SU-DHL-6 (cell line): Measurements from ENCODE around the gene NUP210L.
"Not testable (repeated sequence)": the region's sequence is repeated elsewhere in the genome, so short reads cannot be mapped to it uniquely, and the experiment has no call there.

Experiments
- H2AFZ ChIP-seq: fragments of 200-600 bp; sonication (generic); 2 replicates; pipeline ENCODE4 v1.6.1; 2014; ENCODE audit warnings: low read depth, mild to moderate bottlenecking, moderate library complexity, mixed read lengths, antibody characterized with exemption, low read length; ENCODE audit not compliant: severe bottlenecking
- H3F3A ChIP-seq: fragments of 200-600 bp; shearing (Covaris generic); 2 replicates; pipeline ENCODE4 v1.6.0; 2016; ENCODE audit warnings: antibody characterized with exemption, mild to moderate bottlenecking; ENCODE audit not compliant: insufficient read depth
- H3K27ac ChIP-seq: fragments of 200-600 bp; sonication (generic); 2 replicates; pipeline ENCODE4 v1.5.1; 2016; ENCODE audit warnings: low read depth, mild to moderate bottlenecking, low read length, moderate library complexity, mixed read lengths
- H3K27me3 ChIP-seq: fragments of 200-600 bp; sonication (generic), shearing (Covaris generic); 2 replicates; pipeline ENCODE4 v1.6.0; 2014; ENCODE audit warnings: mild to moderate bottlenecking, low read length
- H3K36me3 ChIP-seq: fragments of 200-600 bp; sonication (generic); 2 replicates; pipeline ENCODE4 v1.6.1; 2014; ENCODE audit warnings: mild to moderate bottlenecking, low read length, mixed read lengths
- H3K4me2 ChIP-seq: fragments of 300-600, 200-600 bp; shearing (Covaris generic), sonication (generic); 2 replicates; pipeline ENCODE4 v1.6.0; 2014; ENCODE audit warnings: low read length, low read depth, mild to moderate bottlenecking; ENCODE audit not compliant: poor library complexity, severe bottlenecking
- H3K4me3 ChIP-seq: fragments of 200-600 bp; sonication (generic); 2 replicates; pipeline ENCODE4 v1.5.1; 2014; ENCODE audit warnings: antibody characterized with exemption, low read length, mild to moderate bottlenecking, mixed read lengths; ENCODE audit not compliant: insufficient read depth, poor library complexity, severe bottlenecking
- H3K79me2 ChIP-seq: fragments of 200-600 bp; sonication (generic); 2 replicates; pipeline ENCODE4 v1.6.1; 2014; ENCODE audit warnings: mild to moderate bottlenecking, low read length, moderate library complexity; ENCODE audit not compliant: insufficient read depth
- H3K9ac ChIP-seq: fragments of 200-600 bp; sonication (generic); 2 replicates; pipeline ENCODE4 v1.7.0; 2014; ENCODE audit warnings: mild to moderate bottlenecking, low read length
- H3K9me2 ChIP-seq: fragments of 200-600 bp; sonication (generic); replicated peaks from 2 replicates; pipeline ENCODE4 v1.6.1; 2014; ENCODE audit warnings: low read length; ENCODE audit not compliant: insufficient read depth
- H3K9me3 ChIP-seq: fragments of 200-600 bp; sonication (generic); 2 replicates; pipeline ENCODE4 v1.6.1; 2014; ENCODE audit warnings: low read length, mixed read lengths; ENCODE audit not compliant: insufficient read depth
- H4K20me1 ChIP-seq: fragments of 200-600 bp; sonication (generic); 2 replicates; pipeline ENCODE4 v1.6.1; 2014; ENCODE audit warnings: low read depth, mild to moderate bottlenecking, antibody characterized with exemption, low read length, moderate library complexity, mixed read lengths
- CTCF ChIP-seq: fragments of 200-600 bp; sonication (generic); IDR thresholded peaks from one replicate; pipeline ENCODE4 v1.5.1; 2017; ENCODE audit warnings: antibody characterized with exemption, mild to moderate bottlenecking, low read length, moderate library complexity; ENCODE audit not compliant: insufficient read depth, poor library complexity, severe bottlenecking
- EZH2phosphoT487 ChIP-seq: fragments of 200-600 bp; sonication (generic), shearing (Covaris generic); conservative IDR thresholded peaks from 2 replicates; pipeline ENCODE4 v1.6.1; 2018; ENCODE audit warnings: mild to moderate bottlenecking, antibody characterized with exemption, low read length, moderate library complexity, mixed read lengths

Gene NUP210L

GRCh38 chr1:153985941-153986761 is 168.7 kb downstream of the NUP210L start, which contains the start of gene RAB13:
RAB13 (minus strand) TSS chr1:153986339; CDS start chr1:153986236, 103 bp downstream.
- Histone ChIP-seq H3K27ac (peak within 1 kb of the TSS; percentile 63), H4K20me1 (no peaks in the 10 kb centered on the region), H3K9ac (peak within 1 kb of the TSS; percentile 34), H2AFZ (peak within 1 kb of the TSS; percentile 89), H3K9me3 (no peaks in the 10 kb centered on the region), H3K36me3 (peaks cover under 1% of the 10 kb centered on the region; the same call in 1 of the 2 replicates), H3K4me2 (peak within 1 kb of the TSS; percentile 67), H3K27me3 (no peaks in the 10 kb centered on the region), H3K9me2 (no peaks in the 10 kb centered on the region), H3F3A (peaks cover 6% of the 10 kb centered on the region; the same call in 1 of the 2 replicates), H3K79me2 (peaks cover 6% of the 10 kb centered on the region), H3K4me3 (no peak within 1 kb of the TSS)
- TF ChIP-seq EZH2phosphoT487 (no peak), CTCF (no peak)

DNA sequence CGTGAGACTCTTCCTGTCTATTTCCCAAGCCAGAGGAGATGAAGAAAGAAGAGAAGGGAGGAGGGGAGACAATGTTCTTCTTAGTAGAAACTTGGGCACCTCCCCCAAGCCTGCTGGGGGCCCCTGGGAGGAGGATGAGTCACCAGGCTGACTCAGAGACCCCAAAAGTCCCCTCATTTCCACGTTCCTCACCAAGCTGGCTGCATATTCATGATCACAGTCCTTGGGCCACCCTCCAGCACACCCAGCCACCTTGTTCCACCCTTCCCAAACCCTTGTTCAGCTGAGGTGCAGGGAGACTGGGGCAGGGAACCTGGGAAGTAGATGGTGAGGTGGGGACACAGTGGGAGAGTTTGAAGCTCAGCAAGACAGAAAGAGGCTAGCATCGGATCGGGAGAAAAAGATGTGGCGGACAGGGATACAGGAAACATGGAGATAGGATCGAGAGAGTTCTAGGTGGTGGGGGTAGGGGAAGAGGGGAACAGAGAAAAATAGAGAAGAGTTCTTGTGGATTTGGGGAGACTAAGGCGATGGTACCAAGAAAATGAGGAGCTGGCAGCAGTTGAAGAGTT is 169.4 kb downstream of the NUP210L start:
- H3K4me2 ChIP-seq = no peak overlapping the region
- H3K9me3 ChIP-seq = no peaks in the 10 kb centered on the region
- H3K79me2 ChIP-seq = no peaks in the 10 kb centered on the region
- H3K36me3 ChIP-seq = no peaks in the 10 kb centered on the region
- TF ChIP-seq EZH2phosphoT487 (no peak), CTCF (no peak)
- no peaks in the 10 kb centered on the region for H3K27me3 ChIP-seq
- H3F3A ChIP-seq = 0 out of 2 replicates have a peak, but pooled peaks cover 4% of the 10 kb centered on the region
- H3K9ac ChIP-seq = no peak overlapping the region
- H3K4me3 ChIP-seq = no peak overlapping the region
- H3K9me2 ChIP-seq = no peaks in the 10 kb centered on the region
- H4K20me1 ChIP-seq = no peaks in the 10 kb centered on the region
- no peak overlapping the region for H2AFZ ChIP-seq
- H3K27ac ChIP-seq = no peak overlapping the region

- H3F3A ChIP-seq = 0 out of 2 replicates have a peak, but pooled peaks cover 4% of the 10 kb centered on the region
- no peak overlapping the region for H3K27ac ChIP-seq
- H3K79me2 ChIP-seq = no peaks in the 10 kb centered on the region
- H3K9me2 ChIP-seq = no peaks in the 10 kb centered on the region
- no peaks in the 10 kb centered on the region for H3K27me3 ChIP-seq
- no peaks in the 10 kb centered on the region for H3K36me3 ChIP-seq
- no peak for TF ChIP-seq CTCF
- no peak for TF ChIP-seq EZH2phosphoT487
- no peaks in the 10 kb centered on the region for H3K9me3 ChIP-seq
- no peaks in the 10 kb centered on the region for H4K20me1 ChIP-seq
- H3K4me3 ChIP-seq = no peak overlapping the region
- H2AFZ ChIP-seq = no peak overlapping the region
- no peak overlapping the region for H3K4me2 ChIP-seq
- H3K9ac ChIP-seq = no peak overlapping the region
Measured at GRCh38 chr1:153984123-153984894, 170.6 kb downstream of the NUP210L start.

DNA sequence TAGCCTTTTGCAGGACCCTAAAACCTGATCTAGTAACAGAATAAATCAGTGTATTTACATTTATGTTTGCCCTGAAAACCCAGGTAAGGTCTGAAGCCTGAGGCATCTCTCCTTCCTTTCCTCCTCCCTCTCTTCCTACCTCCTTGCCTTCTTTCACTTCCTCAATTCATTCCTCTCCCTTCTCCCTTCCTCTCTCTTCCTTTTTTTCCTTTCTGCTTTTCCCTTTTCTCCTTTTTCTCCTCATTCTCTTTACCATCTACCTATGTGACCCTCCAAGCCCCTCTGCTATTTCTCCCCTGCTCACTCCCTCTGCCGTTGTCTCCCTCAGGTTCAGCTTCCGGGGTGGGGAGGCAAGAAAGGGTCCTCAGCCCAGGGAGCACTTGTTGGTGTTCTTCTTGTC is 173.1 kb downstream of the NUP210L start:
- H3K36me3 ChIP-seq, H3K4me3 ChIP-seq, H3K27me3 ChIP-seq, H2AFZ ChIP-seq, H3F3A ChIP-seq, H3K9me3 ChIP-seq, H3K79me2 ChIP-seq, H4K20me1 ChIP-seq, H3K9me2 ChIP-seq, H3K4me2 ChIP-seq, H3K9ac ChIP-seq, H3K27ac ChIP-seq: not testable (repeated sequence)

GRCh38 chr1:153979091-153979490 is 175.8 kb downstream of the NUP210L start:
- not testable (repeated sequence) for H3K27me3 ChIP-seq, H2AFZ ChIP-seq, H3K4me3 ChIP-seq, H3F3A ChIP-seq, H3K9me2 ChIP-seq, H3K9me3 ChIP-seq, H3K36me3 ChIP-seq, H3K27ac ChIP-seq, H4K20me1 ChIP-seq
- peak overlapping the region; percentile 93; the same call in 1 of the 2 replicates for H3K9ac ChIP-seq
- peaks cover 21% of the 10 kb centered on the region for H3K79me2 ChIP-seq
- H3K4me2 ChIP-seq = peak overlapping the region; percentile 92
